Measurements from ENCODE around the gene PCK1. TPM values are rescaled to one million over a fixed set of nuclear protein-coding genes. Genes with fewer than 3 reads are reported as not detected.

The PCK1 gene
- total and polyA plus RNA-seq, 2 of the 13 experiments (the other 11 are each of a cell fraction or from before 2014, with no cell fraction given): 6.5 to 12.6 TPM

DNA sequence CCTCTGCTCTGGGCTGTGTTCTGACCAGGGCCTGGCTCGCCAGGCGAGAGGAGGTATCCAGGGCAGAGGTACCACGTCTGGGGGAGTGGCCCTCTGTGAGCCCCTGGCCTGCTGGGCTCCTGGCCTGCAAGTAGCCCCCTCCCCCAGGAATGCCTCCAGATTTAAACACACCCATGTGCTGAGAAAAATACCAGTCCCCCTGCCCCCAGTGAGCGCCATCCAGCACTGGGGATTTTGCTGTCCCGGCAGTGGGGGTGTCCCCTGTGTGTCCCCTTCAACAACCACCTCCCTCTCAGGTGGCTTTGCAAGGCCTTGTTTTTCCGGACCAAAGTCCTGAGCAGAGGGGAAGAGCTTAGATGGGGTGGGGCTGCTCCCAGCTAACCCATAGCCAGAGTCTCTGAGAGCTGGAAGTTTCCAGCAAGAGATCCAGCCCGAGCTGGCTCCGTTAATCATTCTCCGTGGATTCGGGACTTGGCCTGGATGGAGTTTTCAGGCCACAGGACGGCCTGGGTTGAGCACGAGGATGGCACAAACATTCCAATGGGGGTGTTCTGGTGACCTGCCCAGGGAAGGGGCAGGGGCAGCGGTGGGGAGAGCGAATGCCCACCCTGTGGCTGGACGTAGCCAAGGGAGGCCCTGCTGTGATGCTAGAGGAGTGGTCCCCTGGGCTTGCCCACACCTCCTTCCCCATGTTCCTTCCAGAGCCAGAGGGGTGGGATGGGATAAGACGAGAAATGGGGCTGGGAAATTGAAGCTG is 29.0 kb downstream of the PCK1 start (continued):
- TF ChIP-seq KLF11 (CRISPR knock-in tag; IDR thresholded peaks at IDR 0.05) (no peak), KDM6A (CRISPR knock-in tag; IDR thresholded peaks at IDR 0.05; ENCODE audit: low read depth) (peak; percentile 82), SMAD1 (CRISPR knock-in tag; IDR thresholded peaks at IDR 0.05; ENCODE audit: borderline replicate concordance, low read depth) (peak; percentile 48; the same call in 1 of the 2 replicates), POGZ (CRISPR knock-in tag; IDR thresholded peaks at IDR 0.05) (peak; percentile 27; the same call in 1 of the 2 replicates), RFXAP (CRISPR knock-in tag; IDR thresholded peaks at IDR 0.05; ENCODE audit: borderline replicate concordance) (0 out of 2 replicates have a peak, but pooled peaks have one; percentile 60), GATAD1 (CRISPR knock-in tag; IDR thresholded peaks at IDR 0.05) (no peak), GLI4 (CRISPR knock-in tag; IDR thresholded peaks at IDR 0.05; ENCODE audit: borderline replicate concordance) (peak; percentile 31; the same call in 1 of the 2 replicates), ZNF280B (CRISPR knock-in tag; IDR thresholded peaks at IDR 0.05; ENCODE audit: borderline replicate concordance) (no peak; the same call in none of the 2 replicates), ZNF101 (CRISPR knock-in tag; IDR thresholded peaks at IDR 0.05; ENCODE audit: borderline replicate concordance, low read depth) (no peak), CCAR2 (optimal IDR thresholded peaks at IDR 0.05; ENCODE audit: low read depth, low read length) (no peak), CSRNP2 (CRISPR knock-in tag; conservative IDR thresholded peaks at IDR 0.05; ENCODE audit: low read depth) (no peak), GRHL1 (CRISPR knock-in tag; conservative IDR thresholded peaks at IDR 0.05) (no peak), SIX4 (CRISPR knock-in tag; IDR thresholded peaks at IDR 0.05) (no peak), ZBTB8A (CRISPR knock-in tag; IDR thresholded peaks at IDR 0.05; ENCODE audit: borderline replicate concordance, low read depth) (no peak), NFE2 (CRISPR knock-in tag; IDR thresholded peaks at IDR 0.05) (no peak), ZNF891 (CRISPR knock-in tag; IDR thresholded peaks at IDR 0.05) (no peak), ZNF343 (CRISPR knock-in tag; IDR thresholded peaks at IDR 0.05) (no peak), TBL1XR1 (IDR thresholded peaks at IDR 0.05; ENCODE audit: borderline replicate concordance, low read length, partially characterized antibody) (no peak), ZNF234 (CRISPR knock-in tag; conservative IDR thresholded peaks at IDR 0.05) (peak; percentile 51)
- TF ChIP-seq, protein P1, sequence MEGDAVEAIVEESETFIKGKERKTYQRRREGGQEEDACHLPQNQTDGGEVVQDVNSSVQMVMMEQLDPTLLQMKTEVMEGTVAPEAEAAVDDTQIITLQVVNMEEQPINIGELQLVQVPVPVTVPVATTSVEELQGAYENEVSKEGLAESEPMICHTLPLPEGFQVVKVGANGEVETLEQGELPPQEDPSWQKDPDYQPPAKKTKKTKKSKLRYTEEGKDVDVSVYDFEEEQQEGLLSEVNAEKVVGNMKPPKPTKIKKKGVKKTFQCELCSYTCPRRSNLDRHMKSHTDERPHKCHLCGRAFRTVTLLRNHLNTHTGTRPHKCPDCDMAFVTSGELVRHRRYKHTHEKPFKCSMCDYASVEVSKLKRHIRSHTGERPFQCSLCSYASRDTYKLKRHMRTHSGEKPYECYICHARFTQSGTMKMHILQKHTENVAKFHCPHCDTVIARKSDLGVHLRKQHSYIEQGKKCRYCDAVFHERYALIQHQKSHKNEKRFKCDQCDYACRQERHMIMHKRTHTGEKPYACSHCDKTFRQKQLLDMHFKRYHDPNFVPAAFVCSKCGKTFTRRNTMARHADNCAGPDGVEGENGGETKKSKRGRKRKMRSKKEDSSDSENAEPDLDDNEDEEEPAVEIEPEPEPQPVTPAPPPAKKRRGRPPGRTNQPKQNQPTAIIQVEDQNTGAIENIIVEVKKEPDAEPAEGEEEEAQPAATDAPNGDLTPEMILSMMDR (CRISPR knock-in tag; IDR thresholded peaks at IDR 0.05): 0 out of 2 replicates have a peak, but pooled peaks have one; percentile 14
- TF ChIP-seq, protein P2, sequence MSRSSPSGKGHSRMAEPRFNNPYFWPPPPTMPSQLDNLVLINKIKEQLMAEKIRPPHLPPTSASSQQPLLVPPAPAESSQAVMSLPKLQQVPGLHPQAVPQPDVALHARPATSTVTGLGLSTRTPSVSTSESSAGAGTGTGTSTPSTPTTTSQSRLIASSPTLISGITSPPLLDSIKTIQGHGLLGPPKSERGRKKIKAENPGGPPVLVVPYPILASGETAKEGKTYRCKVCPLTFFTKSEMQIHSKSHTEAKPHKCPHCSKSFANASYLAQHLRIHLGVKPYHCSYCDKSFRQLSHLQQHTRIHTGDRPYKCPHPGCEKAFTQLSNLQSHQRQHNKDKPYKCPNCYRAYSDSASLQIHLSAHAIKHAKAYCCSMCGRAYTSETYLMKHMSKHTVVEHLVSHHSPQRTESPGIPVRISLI (CRISPR knock-in tag; IDR thresholded peaks at IDR 0.05; ENCODE audit: borderline replicate concordance): 0 out of 2 replicates have a peak, but pooled peaks have one; percentile 25
